WTC11 (cell line): ENCODE data around the gene SEMA4A. TPM values are rescaled to one million over a fixed set of nuclear protein-coding genes. Genes with fewer than 3 reads are reported as not detected.

Source experiments
- ATAC-seq: fragments of 200-7000 bp; cut with Tn5 transposase; 2 replicates; pipeline ENCODE4 v1.10.0; 2021; ENCODE audit warnings: mild to moderate bottlenecking, moderate library complexity
- CTCF ChIA-PET: fragments of 300-600 bp; sonication (Branson Sonifier 250); formaldehyde crosslinking; loops from one replicate; lab custom pipeline; 2021; ENCODE audit warnings: antibody characterized with exemption; lab: Charles Lee
- POLR2A ChIA-PET: fragments of 350-600 bp; sonication (Branson Sonifier 250); formaldehyde crosslinking; loops from one replicate; lab custom pipeline; 2021; ENCODE audit warnings: antibody characterized with exemption; lab: Charles Lee
- DNase-seq: peaks from one replicate; pipeline ENCODE4 v3.0.0; 2021; ENCODE audit warnings: low spot score
- H3K27ac Mint-ChIP-seq: 2 replicates; pipeline ENCODE4 v1.8.0; 2021; ENCODE audit warnings: mixed read lengths
- H3K27me3 Mint-ChIP-seq: 2 replicates; pipeline ENCODE4 v1.8.0; 2021; ENCODE audit warnings: low read depth, mild to moderate bottlenecking, moderate library complexity, mixed read lengths
- H3K36me3 Mint-ChIP-seq: 2 replicates; pipeline ENCODE4 v1.8.0; 2021; ENCODE audit warnings: mixed read lengths
- H3K4me1 Mint-ChIP-seq: 2 replicates; pipeline ENCODE4 v1.8.0; 2022; ENCODE audit warnings: mixed read lengths
- H3K4me3 Mint-ChIP-seq: 2 replicates; pipeline ENCODE4 v1.8.0; 2021; ENCODE audit warnings: mild to moderate bottlenecking, moderate library complexity, mixed read lengths
- H3K9me3 Mint-ChIP-seq: 2 replicates; pipeline ENCODE4 v1.8.0; 2021; ENCODE audit warnings: mixed read lengths
- ARID4B ChIP-seq: sonication (generic); formaldehyde crosslinking; IDR thresholded peaks from 2 replicates; pipeline ENCODE4 v1.8.0; 2023; ENCODE audit warnings: missing genetic modification reagents, mild to moderate bottlenecking, borderline replicate concordance
- CREB1 ChIP-seq: sonication (generic); formaldehyde crosslinking; IDR thresholded peaks from 2 replicates; pipeline ENCODE4 v1.8.0; 2023; ENCODE audit warnings: mild to moderate bottlenecking, missing genetic modification reagents
- CREM ChIP-seq: sonication (generic); formaldehyde crosslinking; IDR thresholded peaks from 2 replicates; pipeline ENCODE4 v1.8.1; 2022; ENCODE audit warnings: mild to moderate bottlenecking, missing genetic modification reagents, moderate library complexity
- E2F4 ChIP-seq: sonication (generic); formaldehyde crosslinking; IDR thresholded peaks from 2 replicates; pipeline ENCODE4 v1.8.1; 2022; ENCODE audit warnings: low read depth, mild to moderate bottlenecking, moderate library complexity, missing genetic modification reagents, borderline replicate concordance
- EMX1 ChIP-seq: fragments of 250-450 bp; sonication (Bioruptor Pico); IDR thresholded peaks from 2 replicates; pipeline ENCODE4 v1.8.0; 2021; ENCODE audit warnings: mild to moderate bottlenecking
- ERG ChIP-seq: fragments of 250-450 bp; sonication (Bioruptor Pico); IDR thresholded peaks from 2 replicates; pipeline ENCODE4 v1.8.0; 2021; ENCODE audit warnings: mild to moderate bottlenecking
- FOXJ3 ChIP-seq: sonication (generic); formaldehyde crosslinking; IDR thresholded peaks from 2 replicates; pipeline ENCODE4 v1.9.0; 2021; ENCODE audit warnings: missing genetic modification reagents, mild to moderate bottlenecking, borderline replicate concordance
- FOXP4 ChIP-seq: sonication (generic); formaldehyde crosslinking; IDR thresholded peaks from 2 replicates; pipeline ENCODE4 v1.8.0; 2022; ENCODE audit warnings: mild to moderate bottlenecking, missing genetic modification reagents
- GTF2I ChIP-seq: fragments of 250-450 bp; sonication (Bioruptor Pico); conservative IDR thresholded peaks from 2 replicates; pipeline ENCODE4 v1.4.0; 2021; ENCODE audit warnings: mild to moderate bottlenecking
- HMGA2 ChIP-seq: fragments of 250-450 bp; sonication (Bioruptor Pico); IDR thresholded peaks from 2 replicates; pipeline ENCODE4 v1.4.0; 2021; ENCODE audit warnings: mild to moderate bottlenecking, moderate library complexity
- KAT7 ChIP-seq: sonication (generic); formaldehyde crosslinking; IDR thresholded peaks from 2 replicates; pipeline ENCODE4 v1.8.1; 2023; ENCODE audit warnings: missing genetic modification reagents, mild to moderate bottlenecking, borderline replicate concordance
- MLX ChIP-seq: sonication (generic); formaldehyde crosslinking; IDR thresholded peaks from 2 replicates; pipeline ENCODE4 v1.8.1; 2023; ENCODE audit warnings: mild to moderate bottlenecking, missing genetic modification reagents, moderate library complexity
- NR2C2 ChIP-seq: sonication (generic); formaldehyde crosslinking; IDR thresholded peaks from 2 replicates; pipeline ENCODE4 v1.8.0; 2022; ENCODE audit warnings: mild to moderate bottlenecking, missing genetic modification reagents
- NR3C1 ChIP-seq: sonication (generic); formaldehyde crosslinking; conservative IDR thresholded peaks from 2 replicates; pipeline ENCODE4 v1.8.1; 2023; ENCODE audit warnings: low read depth, mild to moderate bottlenecking, missing genetic modification reagents
- SP1 ChIP-seq: sonication (generic); formaldehyde crosslinking; conservative IDR thresholded peaks from 2 replicates; pipeline ENCODE4 v1.8.1; 2022; ENCODE audit warnings: missing genetic modification reagents
- STAT6 ChIP-seq: sonication (generic); formaldehyde crosslinking; conservative IDR thresholded peaks from 2 replicates; pipeline ENCODE4 v1.8.1; 2023; ENCODE audit warnings: mild to moderate bottlenecking, low read depth, missing genetic modification reagents, moderate library complexity
- TP53 ChIP-seq: sonication (generic); formaldehyde crosslinking; IDR thresholded peaks from 2 replicates; pipeline ENCODE4 v1.8.1; 2023; ENCODE audit warnings: mild to moderate bottlenecking, missing genetic modification reagents
- ZBTB43 ChIP-seq: sonication (generic); formaldehyde crosslinking; IDR thresholded peaks from 2 replicates; pipeline ENCODE4 v1.8.1; 2023; ENCODE audit warnings: mild to moderate bottlenecking, missing genetic modification reagents
- total RNA-seq: library from RNA; stranded (reverse); gene quantifications from 3 replicates; pipeline ENCODE4 v1.2.3, GENCODE V29; 2021

SEMA4A gene
- total RNA-seq, 1 experiment from 2014 or later, result 12.4 TPM

GRCh38 chr1:156225677-156226014 is 72.3 kb downstream of the SEMA4A start:
- ChIA-PET CTCF (interaction anchor here (0.6 to 10.2 kb wide), 42 partner anchors 12 to 843 kb away, joined by 3 to 358 read pairs (median 6); partner anchors contain the start of genes LMNA, PAQR6, PMF1 and SEMA4A), POLR2A (interaction anchor here (1.0 to 1.5 kb wide), 3 partner anchors 13 to 84 kb away, joined by 5 to 10 read pairs (median 10); partner anchors contain the start of gene PMF1)
- Mint-ChIP-seq H3K27me3 (no peaks in the 10 kb centered on the region), H3K4me3 (no peak overlapping the region), H3K9me3 (no peaks in the 10 kb centered on the region), H3K27ac (peak overlapping the region; percentile 42), H3K36me3 (peaks cover 51% of the 10 kb centered on the region), H3K4me1 (peaks cover 4% of the 10 kb centered on the region)
- no peak for TF ChIP-seq CREM
- no peak for TF ChIP-seq CREB1 (CRISPR knock-in tag)
- no peak for TF ChIP-seq FOXP4 (CRISPR knock-in tag)
- no peak for TF ChIP-seq E2F4 (CRISPR knock-in tag)
- no peak for TF ChIP-seq TP53 (CRISPR knock-in tag)
- no peak for TF ChIP-seq ERG (CRISPR knock-in tag)
- no peak for TF ChIP-seq HMGA2 (CRISPR knock-in tag)
- TF ChIP-seq KAT7, result no peak
- no peak for TF ChIP-seq SP1
- TF ChIP-seq STAT6, result no peak
- TF ChIP-seq MLX, result no peak
- TF ChIP-seq GTF2I (CRISPR knock-in tag), result no peak
- no peak for TF ChIP-seq ZBTB43
- no peak for TF ChIP-seq ARID4B (CRISPR knock-in tag)
- TF ChIP-seq EMX1, result no peak
- no peak for TF ChIP-seq NR3C1 (CRISPR knock-in tag)
- TF ChIP-seq NR2C2, result no peak
- TF ChIP-seq FOXJ3 (CRISPR knock-in tag), result no peak
- no peak for ATAC-seq
- DNase-seq, result no peak
